HEK293T (cell line): ENCODE results near the gene OIT3.

ENCODE experiments used
- ARNT ChIP-seq: fragments of 450-650 bp; IDR thresholded peaks from 2 replicates; pipeline ENCODE4 v1.6.1; 2017; ENCODE audit warnings: mild to moderate bottlenecking
- BHLHE40 ChIP-seq: fragments of 450-650 bp; IDR thresholded peaks from 2 replicates; pipeline ENCODE4 v1.6.1; 2016; ENCODE audit warnings: mild to moderate bottlenecking, moderate library complexity, borderline replicate concordance
- CTBP1 ChIP-seq: fragments of 450-650 bp; IDR thresholded peaks from 2 replicates; pipeline ENCODE4 v1.6.1; 2016; ENCODE audit warnings: borderline replicate concordance
- ELF4 ChIP-seq: fragments of 450-650 bp; IDR thresholded peaks from 2 replicates; pipeline ENCODE4 v1.6.1; 2017; ENCODE audit warnings: antibody characterized with exemption
- FOXK2 ChIP-seq: fragments of 450-650 bp; IDR thresholded peaks from 2 replicates; pipeline ENCODE4 v1.6.1; 2016; ENCODE audit warnings: mild to moderate bottlenecking
- FOXM1 ChIP-seq: fragments of 450-650 bp; IDR thresholded peaks from 2 replicates; pipeline ENCODE4 v1.6.1; 2017; ENCODE audit warnings: mild to moderate bottlenecking, borderline replicate concordance
- HDGF ChIP-seq: fragments of 450-650 bp; IDR thresholded peaks from 2 replicates; pipeline ENCODE4 v1.6.1; 2017; ENCODE audit warnings: antibody characterized with exemption, borderline replicate concordance
- LEF1 ChIP-seq: fragments of 450-650 bp; IDR thresholded peaks from 2 replicates; pipeline ENCODE4 v1.6.1; 2017; ENCODE audit warnings: mild to moderate bottlenecking, borderline replicate concordance
- NFRKB ChIP-seq: fragments of 450-650 bp; IDR thresholded peaks from 2 replicates; pipeline ENCODE4 v1.6.1; 2016; ENCODE audit warnings: mild to moderate bottlenecking, moderate library complexity
- PKNOX1 ChIP-seq: fragments of 450-650 bp; IDR thresholded peaks from 2 replicates; pipeline ENCODE4 v1.6.1; 2016
- SP1 ChIP-seq: fragments of 450-650 bp; IDR thresholded peaks from 2 replicates; pipeline ENCODE4 v1.6.1; 2017
- SUZ12 ChIP-seq: fragments of 450-650 bp; IDR thresholded peaks from 2 replicates; pipeline ENCODE4 v1.6.1; 2016; ENCODE audit warnings: mild to moderate bottlenecking
- TARDBP ChIP-seq: fragments of 450-650 bp; IDR thresholded peaks from 2 replicates; pipeline ENCODE4 v1.6.1; 2016
- ZNF384 ChIP-seq: fragments of 450-650 bp; IDR thresholded peaks from 2 replicates; pipeline ENCODE4 v1.6.1; 2016

DNA sequence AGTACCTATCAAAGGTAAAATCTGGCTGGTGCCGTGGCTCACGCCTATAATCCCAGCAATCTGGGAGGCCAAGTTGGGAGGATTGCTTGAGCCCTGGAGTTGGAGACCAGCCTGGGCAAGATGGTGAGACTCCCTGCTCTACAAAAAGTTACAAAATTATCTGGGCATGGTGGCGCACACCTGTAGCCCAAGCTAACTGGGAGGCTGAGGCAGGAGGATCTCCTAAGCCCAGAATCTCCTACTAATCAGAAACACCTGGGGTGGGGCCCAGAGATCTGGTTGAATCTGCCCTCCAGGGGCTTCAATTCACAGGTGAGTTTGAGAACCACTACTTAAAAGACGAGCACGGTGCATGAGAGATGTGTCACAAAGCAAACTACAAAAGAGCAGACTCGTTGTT is 58.6 kb downstream of the OIT3 start:
- TF ChIP-seq LEF1 (no peak), ZNF384 (no peak), FOXK2 (no peak), CTBP1 (no peak), ARNT (no peak), FOXM1 (no peak), NFRKB (no peak), SP1 (no peak), BHLHE40 (no peak), ELF4 (no peak), SUZ12 (no peak), TARDBP (no peak), PKNOX1 (no peak), HDGF (no peak)
